Stimulated activated naive CD4-positive, alpha-beta T cell treated with Interleukin-2 at 50 U/mL for 16 hours (primary cell): ENCODE results near the gene KCTD20.

Experiments used
- DNase-seq: peaks from one replicate; lab custom pipeline; 2025; lab: John Stamatoyannopoulos, UW

KCTD20 gene

DNA sequence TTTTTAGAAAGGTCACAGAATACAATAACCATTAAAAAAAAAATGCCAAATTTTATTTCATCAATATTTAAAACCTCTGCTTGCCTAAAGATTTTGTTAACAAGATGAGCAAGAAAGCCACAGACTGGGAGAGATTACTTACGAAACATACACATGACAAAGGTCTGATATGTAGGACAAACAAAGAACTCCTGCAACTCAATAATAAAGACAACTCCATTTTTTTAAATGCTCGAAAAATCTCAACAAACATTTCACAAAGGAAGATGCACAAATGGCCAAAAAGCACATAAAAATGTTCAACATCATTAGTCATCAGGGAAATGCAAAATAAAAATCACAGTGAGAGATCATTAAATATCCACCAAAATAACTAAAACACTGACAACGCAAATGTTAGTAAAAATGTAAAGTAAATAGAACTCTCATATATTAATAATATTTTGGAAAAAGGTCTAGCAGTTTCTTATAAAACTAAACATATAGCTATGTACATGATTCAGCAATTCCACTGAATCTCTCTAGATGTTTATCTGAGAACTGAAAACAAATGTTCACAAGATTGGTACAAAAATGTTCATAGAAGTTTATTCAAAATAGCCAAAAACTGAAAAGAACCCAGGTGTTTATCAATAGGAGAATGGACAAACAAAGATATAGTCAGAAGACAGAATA is 94.2 kb downstream of the KCTD20 start:
- no peak for DNase-seq

DNA sequence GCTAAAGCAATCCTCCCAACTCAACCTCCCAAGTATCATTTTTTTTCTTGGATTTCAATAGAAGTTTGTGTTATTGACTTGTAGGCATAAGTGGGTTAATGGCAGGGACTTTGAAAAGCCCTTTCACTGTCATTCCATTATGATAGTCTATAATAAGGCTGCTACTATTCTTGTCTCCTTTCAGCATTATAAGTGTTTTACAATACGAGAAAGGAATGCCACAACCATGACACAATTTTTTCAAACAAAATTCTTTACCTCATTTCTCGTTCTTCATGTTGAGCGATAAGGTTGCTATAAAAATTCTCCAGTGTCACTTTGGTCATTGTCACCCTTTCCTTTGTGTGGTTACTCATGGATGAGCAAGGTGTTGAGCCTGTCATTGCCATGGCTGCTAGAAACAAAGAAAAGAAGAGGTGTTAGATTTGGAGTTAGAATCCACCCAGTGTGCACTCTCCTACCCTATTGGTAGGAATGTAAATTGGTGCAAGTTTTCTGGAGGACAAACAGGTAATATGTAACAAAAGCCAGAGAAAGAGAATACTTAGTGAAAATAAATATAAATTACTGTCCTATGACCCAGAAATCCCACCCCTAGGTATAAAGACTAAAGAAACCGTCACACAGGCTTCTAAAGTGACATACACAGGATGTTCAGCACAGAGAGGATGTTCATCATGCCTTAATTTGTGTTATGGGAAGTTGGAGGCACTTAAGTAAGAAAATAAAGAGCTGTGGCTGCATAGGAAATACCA is 97.2 kb downstream of the KCTD20 start:
- no peak for DNase-seq
